ENCODE results near the gene COMMD7.
A peak's percentile ranks its signal among the peaks of the same experiment; 100 is the strongest.
"Not testable (repeated sequence)": the region's sequence is repeated elsewhere in the genome, so short reads cannot be mapped to it uniquely, and the experiment has no call there.

COMMD7 gene

GRCh38 chr20:32764005-32764960, 21.0 kb upstream of the COMMD7 start:
- peak; percentile 50 for DNase-seq

GRCh38 chr20:32763202-32764004, 20.1 kb upstream of the COMMD7 start:
- DNase-seq: no peak

GRCh38 chr20:32762754-32763201, 19.5 kb upstream of the COMMD7 start:
- peak; percentile 37 for DNase-seq

- DNase-seq: peak; percentile 79
Observed at GRCh38 chr20:32761831-32762753, 18.8 kb upstream of the COMMD7 start, which contains the start of gene DNMT3B. DNMT3B (plus strand) TSS chr20:32762385; CDS start chr20:32780324, 17,939 bp downstream.

- no peak for DNase-seq
Observed at GRCh38 chr20:32761417-32761830, 18.2 kb upstream of the COMMD7 start.

GRCh38 chr20:32756156-32756555, 12.9 kb upstream of the COMMD7 start:
- no peak for DNase-seq

GRCh38 chr20:32753731-32754130, 10.5 kb upstream of the COMMD7 start:
- no peak for DNase-seq

- no peak for DNase-seq
Observed at GRCh38 chr20:32752458-32753250, 9.4 kb upstream of the COMMD7 start.

- no peak for DNase-seq
Observed at GRCh38 chr20:32751702-32752457, 8.6 kb upstream of the COMMD7 start.

- no peak for DNase-seq
Observed at GRCh38 chr20:32751293-32751692, 8.0 kb upstream of the COMMD7 start.

GRCh38 chr20:32749914-32750637, 6.8 kb upstream of the COMMD7 start:
- no peak for DNase-seq

- no peak for DNase-seq
Observed at GRCh38 chr20:32742322-32743236, 688 bp downstream of the COMMD7 start.

GRCh38 chr20:32741151-32741550, 2.1 kb downstream of the COMMD7 start:
- DNase-seq: no peak

GRCh38 chr20:32737371-32738223, 5.7 kb downstream of the COMMD7 start:
- no peak for DNase-seq

- DNase-seq: no peak
Observed at GRCh38 chr20:32731882-32732266, 11.4 kb downstream of the COMMD7 start.

- DNase-seq: not testable (repeated sequence)
Observed at GRCh38 chr20:32729334-32729733, 13.9 kb downstream of the COMMD7 start.

GRCh38 chr20:32728435-32728834, 14.8 kb downstream of the COMMD7 start:
- DNase-seq: not testable (repeated sequence)

- no peak for DNase-seq
Observed at GRCh38 chr20:32727683-32728082, 15.6 kb downstream of the COMMD7 start.
